GM23338 (cell line): Measurements from ENCODE around the gene ZNF468. TPM values are rescaled to one million over a fixed set of nuclear protein-coding genes. Genes with fewer than 3 reads are reported as not detected.

ENCODE experiments used
- ATAC-seq: fragments of 200-7000 bp; cut with Tn5 transposase; 3 replicates; pipeline ENCODE4 v1.9.1; 2020
- DNase-seq: peaks from one replicate; pipeline ENCODE4 v3.0.0-alpha.2; 2015; ENCODE audit warnings: low spot score
- H2AFZ ChIP-seq: fragments of 200-600 bp; sonication (generic); 2 replicates; pipeline ENCODE4 v1.8.0; 2016; ENCODE audit warnings: antibody characterized with exemption, mild to moderate bottlenecking, moderate library complexity
- H3F3A ChIP-seq: fragments of 200-600 bp; sonication (generic); replicated peaks from 2 replicates; pipeline ENCODE4 v1.8.0; 2017; ENCODE audit warnings: antibody characterized with exemption, mixed run types, low read depth
- H3K27ac ChIP-seq: fragments of 200-600 bp; sonication (generic); 2 replicates; pipeline ENCODE4 v1.6.1; 2016; ENCODE audit warnings: low read depth
- H3K27me3 ChIP-seq: fragments of 200-600 bp; sonication (generic); 2 replicates; pipeline ENCODE4 v1.8.0; 2016; ENCODE audit warnings: mild to moderate bottlenecking, mixed run types, moderate library complexity; ENCODE audit not compliant: insufficient read depth
- H3K36me3 ChIP-seq: fragments of 200-600 bp; sonication (generic); 2 replicates; pipeline ENCODE4 v1.8.0; 2016; ENCODE audit warnings: mild to moderate bottlenecking; ENCODE audit not compliant: insufficient read depth
- H3K4me1 ChIP-seq: fragments of 200-600 bp; sonication (generic); 2 replicates; pipeline ENCODE4 v1.8.0; 2016; ENCODE audit warnings: mild to moderate bottlenecking, moderate library complexity; ENCODE audit not compliant: insufficient read depth
- H3K4me2 ChIP-seq: fragments of 200-600 bp; sonication (generic); 2 replicates; pipeline ENCODE4 v1.7.1; 2017; ENCODE audit warnings: mixed run types
- H3K4me3 ChIP-seq: fragments of 200-600 bp; sonication (generic); 2 replicates; pipeline ENCODE4 v1.6.1; 2016; ENCODE audit warnings: mixed run types
- H3K79me2 ChIP-seq: fragments of 200-600 bp; sonication (generic); replicated peaks from 2 replicates; pipeline ENCODE4 v1.8.0; 2017; ENCODE audit warnings: mild to moderate bottlenecking; ENCODE audit not compliant: insufficient read depth
- H3K9me2 ChIP-seq: fragments of 200-600 bp; sonication (generic); 2 replicates; pipeline ENCODE4 v1.8.0; 2017; ENCODE audit not compliant: insufficient read depth
- H4K20me1 ChIP-seq: fragments of 200-600 bp; sonication (generic); replicated peaks from 2 replicates; pipeline ENCODE4 v1.8.0; 2017; ENCODE audit warnings: mild to moderate bottlenecking; ENCODE audit not compliant: insufficient read depth
- H3K27ac Mint-ChIP-seq: 2 replicates; pipeline ENCODE4 v1.8.0; 2020; ENCODE audit warnings: inconsistent platforms, mild to moderate bottlenecking, moderate library complexity, mixed read lengths
- H3K27me3 Mint-ChIP-seq: 3 replicates; pipeline ENCODE4 v1.8.0; 2022; ENCODE audit warnings: low read depth, mild to moderate bottlenecking, moderate library complexity, mixed read lengths, inconsistent platforms; ENCODE audit not compliant: insufficient read depth, poor library complexity
- H3K36me3 Mint-ChIP-seq: 3 replicates; pipeline ENCODE4 v1.8.0; 2021; ENCODE audit warnings: low read depth, mild to moderate bottlenecking, inconsistent platforms, moderate library complexity, mixed read lengths
- H3K4me1 Mint-ChIP-seq: 3 replicates; pipeline ENCODE4 v1.8.0; 2020; ENCODE audit warnings: mild to moderate bottlenecking, inconsistent platforms, mixed read lengths
- H3K4me3 Mint-ChIP-seq: 3 replicates; pipeline ENCODE4 v1.8.0; 2021; ENCODE audit warnings: moderate library complexity, mild to moderate bottlenecking, inconsistent platforms, mixed read lengths
- H3K9me3 Mint-ChIP-seq: 3 replicates; pipeline ENCODE4 v1.8.0; 2020; ENCODE audit warnings: moderate library complexity, mild to moderate bottlenecking, inconsistent platforms, mixed read lengths
- CREB1 ChIP-seq: fragments of 250-450 bp; sonication (Bioruptor Pico); IDR thresholded peaks from 2 replicates; pipeline ENCODE4 v1.5.0; 2020; ENCODE audit warnings: low read depth, mild to moderate bottlenecking, moderate library complexity
- CTCF ChIP-seq, 2 experiments: fragments of 200-600 bp in 1 of 2; sonication (generic) in 1 of 2; conservative IDR thresholded peaks; 2 replicates each; pipeline versions ENCODE4 v1.5.1 to v1.6.1; 2016 to 2017; ENCODE audit warnings: antibody characterized with exemption in 2 of 2, low read depth in 2 of 2, mild to moderate bottlenecking in 2 of 2, moderate library complexity in 1 of 2
- ETS1 ChIP-seq: IDR thresholded peaks from 2 replicates; pipeline ENCODE4 v1.6.1; 2016; ENCODE audit warnings: antibody characterized with exemption
- EZH2 ChIP-seq: fragments of 200-600 bp; sonication (generic); IDR thresholded peaks from one replicate; pipeline ENCODE4 v1.8.0; 2017; ENCODE audit warnings: antibody characterized with exemption, mild to moderate bottlenecking, low read depth; ENCODE audit not compliant: unreplicated experiment
- EZH2phosphoT487 ChIP-seq: fragments of 200-600 bp; sonication (generic); IDR thresholded peaks from one replicate; pipeline ENCODE4 v1.8.1; 2018; ENCODE audit warnings: antibody characterized with exemption; ENCODE audit not compliant: unreplicated experiment
- JUNB ChIP-seq: IDR thresholded peaks from one replicate; pipeline ENCODE4 v1.6.1; 2016; ENCODE audit warnings: antibody characterized with exemption; ENCODE audit not compliant: unreplicated experiment
- NANOG ChIP-seq: IDR thresholded peaks from 2 replicates; pipeline ENCODE4 v1.6.1; 2016; ENCODE audit warnings: antibody characterized with exemption, borderline replicate concordance
- POLR2AphosphoS5 ChIP-seq: IDR thresholded peaks from 2 replicates; pipeline ENCODE4 v1.6.1; 2016; ENCODE audit warnings: antibody characterized with exemption, low read depth
- REST ChIP-seq: IDR thresholded peaks from one replicate; pipeline ENCODE4 v1.6.1; 2018; ENCODE audit warnings: antibody characterized with exemption; ENCODE audit not compliant: unreplicated experiment
- STAT1 ChIP-seq: IDR thresholded peaks from one replicate; pipeline ENCODE4 v1.6.1; 2016; ENCODE audit warnings: antibody characterized with exemption; ENCODE audit not compliant: unreplicated experiment
- ZNF114 ChIP-seq: fragments of 250-450 bp; sonication (Bioruptor Pico); IDR thresholded peaks from 2 replicates; pipeline ENCODE4 v1.5.0; 2020; ENCODE audit warnings: mild to moderate bottlenecking, moderate library complexity
- ZNF331 ChIP-seq: fragments of 250-450 bp; sonication (Bioruptor Pico); IDR thresholded peaks from 2 replicates; pipeline ENCODE4 v1.5.0; 2020; ENCODE audit warnings: low read depth, mild to moderate bottlenecking, moderate library complexity
- ZNF462 ChIP-seq: fragments of 250-450 bp; sonication (Bioruptor Pico); IDR thresholded peaks from 2 replicates; pipeline ENCODE4 v1.5.0; 2020; ENCODE audit warnings: mild to moderate bottlenecking, moderate library complexity
- polyA plus RNA-seq: library from polyadenylated mRNA; unstranded; fragments of >200 nt; fragmentation: Nextera tagmentation; extraction: Ambion mirVana; gene quantifications from 2 replicates; pipeline ENCODE4 v1.2.1, GENCODE V29; 2016
- total RNA-seq: library from RNA; depleted of rRNA; stranded (reverse); fragments of >200 nt; shearing (Covaris generic); gene quantifications from 2 replicates; pipeline ENCODE4 v1.2.3, GENCODE V29; 2014

The ZNF468 gene
- total and polyA plus RNA-seq, 2 experiments from 2014 or later: 11.8 to 34.9 TPM

- H3K4me3 ChIP-seq: no peak overlapping the region
- Mint-ChIP-seq H3K4me3 (no peak overlapping the region; the same call in 2 of the 3 replicates), H3K27ac (no peak overlapping the region), H3K36me3 (peaks cover 5% of the 10 kb centered on the region; the same call in 2 of the 3 replicates), H3K27me3 (peaks cover 40% of the 10 kb centered on the region), H3K4me1 (peaks cover 12% of the 10 kb centered on the region), H3K9me3 (peaks cover 19% of the 10 kb centered on the region; the same call in 2 of the 3 replicates)
- H3K36me3 ChIP-seq: no peaks in the 10 kb centered on the region
- peaks cover 3% of the 10 kb centered on the region; the same call in 1 of the 2 replicates for H3K9me2 ChIP-seq
- no peak overlapping the region for H3K27ac ChIP-seq
- H3K79me2 ChIP-seq: no peaks in the 10 kb centered on the region
- H3F3A ChIP-seq: 0 out of 2 replicates have a peak, but pooled peaks cover 3% of the 10 kb centered on the region
- H2AFZ ChIP-seq: no peak overlapping the region
- H4K20me1 ChIP-seq: no peaks in the 10 kb centered on the region
- H3K4me2 ChIP-seq: no peak overlapping the region
- DNase-seq (no peak), ATAC-seq (no peak)
- no peak for TF ChIP-seq ETS1
- TF ChIP-seq JUNB: no peak
- no peak for TF ChIP-seq STAT1
- TF ChIP-seq REST: no peak
- no peak for TF ChIP-seq CREB1 (CRISPR knock-in tag)
- TF ChIP-seq EZH2phosphoT487: no peak
- no peak for TF ChIP-seq NANOG
- no peak for TF ChIP-seq POLR2AphosphoS5
- no peak for TF ChIP-seq EZH2
- TF ChIP-seq ZNF331 (CRISPR knock-in tag): no peak
- no peak for TF ChIP-seq ZNF114
- TF ChIP-seq CTCF (conservative IDR thresholded peaks at IDR 0.05; ENCODE audit: low read depth in 2 of 2): no peak
- no peak for TF ChIP-seq ZNF462 (CRISPR knock-in tag)
- H3K4me1 ChIP-seq: 0 out of 2 replicates have a peak, but pooled peaks cover 9% of the 10 kb centered on the region
- H3K27me3 ChIP-seq: peaks cover 35% of the 10 kb centered on the region
Observed at GRCh38 chr19:52789440-52789839, 68.0 kb downstream of the ZNF468 start.
